ENCODE measurements around the gene TMEM253. TPM values are rescaled to one million over a fixed set of nuclear protein-coding genes. Genes with fewer than 3 reads are reported as not detected.

TMEM253 gene
- total RNA-seq, 1 experiment from 2014 or later: 0.59 TPM

GRCh38 chr14:21096978-21097635 lies 3.8 kb upstream of the TMEM253 start (continued):
- no peak for TF ChIP-seq CTCF (IDR thresholded peaks at IDR 0.05 in 2 of 3, conservative IDR thresholded peaks at IDR 0.05 in 1 of 3; ENCODE audit: borderline replicate concordance in 1 of 3, insufficient read depth in 1 of 3, low read depth in 2 of 3, low read length in 2 of 3)

GRCh38 chr14:21097636-21098075 lies 3.2 kb upstream of the TMEM253 start:
- BruUV-seq (replicated peaks): no TSS peak
- POLR2A ChIA-PET: no interaction called here
- TF ChIP-seq POLR2AphosphoS5 (IDR thresholded peaks at IDR 0.05; ENCODE audit: low read depth, low read length) (no peak), YY1 (IDR thresholded peaks at IDR 0.05; ENCODE audit: extremely low read depth, insufficient replicate concordance, low read depth, low read length) (no peak), ZNF274 (IDR thresholded peaks at IDR 0.05; ENCODE audit: low read depth, low read length) (no peak), RAD21 (IDR thresholded peaks at IDR 0.05; ENCODE audit: low read depth) (no peak), CEBPB (IDR thresholded peaks at IDR 0.05; ENCODE audit: low read depth) (no peak), ELF1 (IDR thresholded peaks at IDR 0.05; ENCODE audit: borderline replicate concordance, low read depth) (no peak), ZBTB33 (IDR thresholded peaks at IDR 0.05; ENCODE audit: extremely low read depth, insufficient replicate concordance, low read length) (no peak), REST (IDR thresholded peaks at IDR 0.05; ENCODE audit: low read depth) (no peak), EZH2phosphoT487 (IDR thresholded peaks at IDR 0.05; ENCODE audit: borderline replicate concordance) (no peak), EZH2 (IDR thresholded peaks at IDR 0.05) (no peak), SP1 (IDR thresholded peaks at IDR 0.05; ENCODE audit: low read depth) (no peak), SRF (IDR thresholded peaks at IDR 0.05; ENCODE audit: low read depth) (no peak), SIN3A (IDR thresholded peaks at IDR 0.05; ENCODE audit: low read depth) (no peak), ATF3 (IDR thresholded peaks at IDR 0.05) (no peak), ZFX (IDR thresholded peaks at IDR 0.05) (no peak), POLR2A (IDR thresholded peaks at IDR 0.05; ENCODE audit: borderline replicate concordance, extremely low read depth, insufficient read depth, insufficient read length) (no peak), CBX3 (IDR thresholded peaks at IDR 0.05; ENCODE audit: low read depth) (no peak), JUND (IDR thresholded peaks at IDR 0.05) (no peak)

More at GRCh38 chr14:21097636-21098075, 3.2 kb upstream of the TMEM253 start:
- H3K4me3 ChIP-seq (replicated peaks in 1 of 2; ENCODE audit: low read depth in 1 of 2, low read length in 2 of 2): no peak overlapping the region
- no peak for DNase-seq (ENCODE audit: low read depth, low spot score)
- ChIA-PET RAD21 (ENCODE audit: low non-redundant PET in 1 of 2, low total read pairs in 2 of 2, uncharacterized antibody in 2 of 2, unreplicated experiment in 2 of 2) (no interaction called here), CTCF (interaction anchor here (1.3 to 1.4 kb wide), 2 partner anchors 29 to 83 kb away, joined by 4 to 7 read pairs; no protein-coding TSS in a partner anchor)
- H3K4me2 ChIP-seq (ENCODE audit: low read length): no peak overlapping the region
- H3K9me3 ChIP-seq (ENCODE audit: control insufficient read depth in 1 of 2, insufficient read depth in 1 of 2, low read depth in 1 of 2, low read length in 2 of 2): no peaks in the 10 kb centered on the region
- H2AFZ ChIP-seq (ENCODE audit: low read depth, low read length, poor library complexity, severe bottlenecking): no peak overlapping the region
- H3K9ac ChIP-seq (ENCODE audit: low read length): no peak overlapping the region
- no peak for ATAC-seq
- no peaks in the 10 kb centered on the region for H3K36me3 ChIP-seq (ENCODE audit: control insufficient read depth in 1 of 2, insufficient read depth in 2 of 2, low read length in 2 of 2)
- no peaks in the 10 kb centered on the region for H3K9me2 ChIP-seq (ENCODE audit: insufficient read depth)
- no peaks in the 10 kb centered on the region for H3K27me3 ChIP-seq (ENCODE audit: insufficient read depth, low read length)
- intact Hi-C loops (cut with micrococcal nuclease): no loop called here
- H4K20me1 ChIP-seq (ENCODE audit: insufficient read depth): no peaks in the 10 kb centered on the region
- no peak overlapping the region for H3K27ac ChIP-seq (ENCODE audit: low read depth, low read length)
- peaks cover 18 to 29% of the 10 kb centered on the region in 2 experiments for H3K4me1 ChIP-seq (ENCODE audit: control insufficient read depth in 1 of 2, insufficient read depth in 2 of 2, low read length in 2 of 2)
- H3K79me2 ChIP-seq (ENCODE audit: insufficient read depth, low read length): no peaks in the 10 kb centered on the region
